Suppressor macrophage treated with lipopolysaccharide for 1 hour (primary cell): ENCODE data around the gene SLC24A3.
"Not testable (repeated sequence)": the region's sequence is repeated elsewhere in the genome, so short reads cannot be mapped to it uniquely, and the experiment has no call there.

Experiments used
- DNase-seq, 3 donors: peaks; one replicate each; pipeline ENCODE4 v3.0.0-alpha.2; 2020 to 2022

SLC24A3 gene

DNA sequence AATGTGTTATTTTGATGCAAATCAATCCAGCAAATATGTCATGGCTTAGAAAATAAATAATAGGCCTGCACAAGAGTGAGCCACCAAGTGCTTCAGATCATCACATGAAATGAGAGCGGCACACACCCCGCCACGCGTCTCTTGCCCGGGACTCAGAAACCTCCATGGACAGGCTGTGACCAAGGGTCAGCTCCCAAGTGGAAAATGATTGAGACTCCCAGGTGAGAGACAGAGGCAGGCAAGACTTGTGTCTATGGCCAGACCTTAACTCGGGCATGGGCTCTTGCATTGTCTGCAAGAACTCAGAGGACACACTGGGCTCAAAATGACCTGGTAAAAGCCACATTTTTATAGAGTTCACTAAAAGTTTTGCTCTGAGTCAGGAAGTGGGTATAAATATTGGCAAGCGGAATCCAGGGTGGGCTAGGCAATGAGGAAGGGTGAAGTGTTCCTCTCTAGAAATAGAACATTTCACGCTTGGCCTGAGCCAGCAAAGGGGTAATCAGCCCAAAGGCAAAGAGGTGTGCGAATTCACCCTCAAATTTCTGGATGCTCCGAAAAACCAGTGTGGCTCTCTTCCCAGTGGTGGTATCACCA lies 514.9 kb downstream of the SLC24A3 start:
- no peak for DNase-seq

GRCh38 chr20:19729672-19730071 lies 517.2 kb downstream of the SLC24A3 start:
- no peak for DNase-seq

DNA sequence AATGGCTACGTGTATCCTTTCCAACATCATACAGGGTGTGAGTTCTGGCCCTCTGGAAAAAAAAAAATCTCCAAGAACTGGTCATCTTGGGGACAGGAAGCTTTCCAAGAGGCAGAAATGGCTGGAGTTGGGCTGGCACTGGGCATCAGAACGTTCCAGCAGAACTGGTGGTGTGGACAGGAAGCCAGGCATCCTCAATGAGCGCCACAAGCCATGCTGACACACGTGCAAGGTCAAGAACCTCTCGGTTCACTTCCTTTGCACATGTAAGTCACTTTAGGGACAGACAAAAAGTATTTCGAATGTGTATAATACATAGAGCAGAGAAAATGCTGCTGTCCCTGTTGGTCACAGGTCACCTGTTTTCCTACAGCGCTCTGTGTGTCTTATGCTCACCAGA lies 518.3 kb downstream of the SLC24A3 start:
- DNase-seq: no peak

- DNase-seq: no peak
Measured at GRCh38 chr20:19734811-19735210, 522.4 kb downstream of the SLC24A3 start.

GRCh38 chr20:19735446-19735845 lies 523.0 kb downstream of the SLC24A3 start:
- peak; percentile 88 to 95 (median 94) for DNase-seq

DNA sequence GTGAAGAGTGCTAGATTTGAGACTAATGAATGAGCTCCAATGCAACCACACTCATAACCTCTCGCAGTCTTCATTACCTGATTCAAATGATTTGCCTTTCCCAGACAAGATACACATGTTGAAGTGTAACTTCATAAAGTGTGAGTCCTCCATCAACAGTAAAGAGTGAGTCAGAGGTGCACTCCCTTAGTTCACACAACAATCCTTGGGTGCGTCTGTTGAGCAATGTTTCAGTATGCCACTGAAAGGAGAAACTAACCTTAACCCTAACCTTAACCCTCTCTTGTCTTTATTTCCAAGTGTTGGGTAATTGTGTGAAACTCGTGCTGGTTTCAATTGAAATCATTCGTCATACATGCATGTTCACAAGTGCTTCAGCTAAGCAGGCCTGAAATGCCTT lies 524.6 kb downstream of the SLC24A3 start:
- peak; percentile 83 to 95 (median 94) for DNase-seq

DNA sequence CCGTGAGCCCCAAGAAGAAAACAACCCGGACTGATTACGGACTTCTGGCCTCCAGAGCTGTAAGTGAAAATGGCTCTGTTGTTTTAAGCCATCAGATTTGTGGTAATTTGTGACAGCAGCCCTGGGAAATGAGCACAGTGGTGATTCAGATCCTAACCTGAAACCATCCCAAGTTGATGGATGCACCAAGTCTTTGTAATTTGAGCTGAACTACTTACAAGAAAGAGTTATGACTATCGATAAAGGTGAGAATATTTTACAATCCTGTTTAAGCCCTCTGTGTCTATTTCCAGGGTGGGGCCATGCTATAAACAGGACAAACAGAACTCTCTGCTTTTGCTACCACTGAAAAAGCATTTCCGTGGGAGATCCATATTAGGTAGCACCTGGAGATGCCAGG lies 526.5 kb downstream of the SLC24A3 start:
- no peak for DNase-seq

DNA sequence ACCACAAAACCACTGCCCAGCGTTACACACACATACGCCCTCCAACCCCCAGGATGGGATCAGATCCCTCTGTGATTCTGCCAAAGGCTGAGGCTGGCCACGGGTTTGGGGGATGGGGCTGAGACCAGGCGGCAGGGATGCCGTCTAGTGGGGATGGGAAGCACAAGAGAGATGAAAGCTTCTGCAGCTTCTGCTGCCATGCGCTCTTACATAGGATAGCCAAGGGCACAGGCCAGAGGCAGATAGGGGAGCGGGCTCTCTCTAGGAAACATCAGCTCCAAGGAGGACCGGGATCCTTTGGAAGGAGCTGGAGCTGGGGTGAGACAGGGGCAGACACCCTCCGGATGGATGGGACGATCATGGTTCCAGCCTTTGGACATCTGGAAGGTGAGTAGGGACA lies 526.9 kb downstream of the SLC24A3 start:
- no peak for DNase-seq

DNA sequence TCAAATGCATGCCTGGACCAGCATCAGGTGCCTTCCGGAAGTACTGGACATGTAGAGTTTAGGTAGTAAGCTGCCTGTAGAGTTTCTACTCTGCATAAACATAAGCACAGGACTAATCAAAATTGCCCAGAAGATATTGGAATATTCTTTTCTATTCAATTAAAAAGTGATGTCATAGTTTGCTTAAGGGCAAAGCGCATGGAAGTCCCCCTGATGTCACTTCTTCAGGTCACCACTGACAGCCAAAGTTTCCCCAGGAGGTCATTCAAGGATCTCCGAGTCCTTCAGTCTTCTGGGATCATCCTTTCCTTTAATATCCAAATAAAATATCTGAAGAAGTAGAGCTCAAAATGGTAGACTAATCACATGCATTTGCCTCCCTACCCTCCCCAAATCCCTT lies 528.1 kb downstream of the SLC24A3 start:
- peak; percentile 50 to 53 (median 52) for DNase-seq

DNA sequence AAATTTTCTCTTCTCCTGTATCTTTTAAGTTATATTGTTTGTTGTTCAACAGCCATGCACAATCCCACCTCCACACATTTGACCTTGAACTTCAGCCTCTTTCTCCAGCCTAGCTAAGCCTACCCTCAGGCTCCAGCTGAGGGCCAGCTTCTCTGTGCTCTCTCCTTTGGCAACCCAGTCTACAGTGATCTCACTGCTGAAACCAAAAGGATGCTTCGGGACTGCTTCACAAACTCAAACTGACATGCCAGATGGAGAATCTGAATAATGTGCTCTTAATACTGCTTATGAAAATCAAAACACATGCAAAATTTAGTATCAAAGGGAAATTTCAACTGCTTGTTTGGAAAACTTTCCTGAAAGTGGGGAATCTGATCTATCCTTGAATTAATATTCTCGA lies 529.5 kb downstream of the SLC24A3 start:
- DNase-seq: no peak

GRCh38 chr20:19742974-19743639 lies 530.7 kb downstream of the SLC24A3 start:
- DNase-seq: peak; percentile 65 to 83 (median 78)

- no peak for DNase-seq
Measured at GRCh38 chr20:19743640-19743995, 531.2 kb downstream of the SLC24A3 start.

- no peak for DNase-seq
Measured at GRCh38 chr20:19745106-19745505, 532.7 kb downstream of the SLC24A3 start.

- DNase-seq: no peak
Measured at GRCh38 chr20:19745584-19745983, 533.1 kb downstream of the SLC24A3 start.

GRCh38 chr20:19746396-19746795 lies 534.0 kb downstream of the SLC24A3 start:
- no peak for DNase-seq

GRCh38 chr20:19747903-19748302 lies 535.5 kb downstream of the SLC24A3 start:
- no peak for DNase-seq

- no peak for DNase-seq
Measured at GRCh38 chr20:19748681-19749080, 536.2 kb downstream of the SLC24A3 start.

GRCh38 chr20:19749618-19750071 lies 537.2 kb downstream of the SLC24A3 start:
- no peak for DNase-seq

DNA sequence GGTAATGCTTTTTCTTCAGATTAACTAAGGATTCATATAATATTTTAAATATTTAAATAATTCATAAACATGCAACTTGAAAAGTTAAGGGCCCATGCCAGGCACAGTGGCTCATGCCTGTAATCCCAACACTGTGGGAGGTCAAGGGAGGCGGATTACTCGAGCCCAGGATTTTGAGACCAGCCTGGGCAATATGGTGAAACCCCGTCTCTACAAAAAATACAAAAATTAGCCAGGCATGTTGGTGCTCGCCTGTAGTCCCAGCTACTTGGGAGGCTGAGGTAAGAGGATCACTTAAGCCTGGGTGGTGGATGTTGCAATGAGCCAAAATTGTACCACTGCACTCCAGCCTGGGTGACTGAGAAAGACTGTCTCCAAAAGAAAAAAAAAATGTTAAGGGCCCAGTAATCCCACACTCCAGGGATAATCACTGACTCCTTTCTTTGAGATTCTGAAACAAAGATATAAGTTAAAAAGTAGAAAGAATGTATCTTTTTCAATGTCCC lies 537.7 kb downstream of the SLC24A3 start:
- DNase-seq: no peak

DNA sequence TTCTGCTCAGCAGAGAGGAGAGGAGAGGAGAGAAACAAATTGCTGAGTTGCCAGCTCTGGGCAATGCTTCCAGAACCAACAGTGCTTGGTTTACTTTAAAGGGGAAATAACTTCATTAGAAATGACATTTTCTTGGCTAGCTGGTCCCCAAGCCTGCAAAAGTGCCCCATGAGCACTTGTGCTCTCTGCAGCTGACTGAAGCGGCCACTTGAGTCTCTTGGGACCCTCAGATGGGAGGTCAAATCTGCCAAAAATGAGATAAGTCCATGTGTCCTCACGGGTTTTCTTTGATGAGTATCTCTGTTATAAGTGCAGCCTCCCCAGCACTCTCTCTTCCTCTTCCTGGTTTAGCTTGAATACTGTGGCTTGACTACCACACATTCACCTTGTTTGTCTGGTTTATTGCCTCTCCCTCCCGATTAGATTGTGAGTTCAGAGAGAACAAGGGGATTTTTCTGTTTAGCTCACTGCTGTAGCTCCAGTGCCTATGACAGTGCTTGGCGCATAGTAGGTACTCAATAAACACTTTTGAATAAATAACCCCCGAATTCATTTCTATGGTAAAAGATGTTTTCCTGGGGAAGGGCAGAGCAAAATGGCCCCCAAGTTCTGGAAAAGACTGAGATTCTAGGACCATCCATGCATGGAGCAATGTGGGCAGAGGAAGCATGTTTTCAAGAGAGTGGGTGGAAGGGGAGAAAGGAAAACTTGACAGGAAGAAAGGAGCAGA lies 538.6 kb downstream of the SLC24A3 start:
- DNase-seq: peak; percentile 23 to 39 (median 37)

DNA sequence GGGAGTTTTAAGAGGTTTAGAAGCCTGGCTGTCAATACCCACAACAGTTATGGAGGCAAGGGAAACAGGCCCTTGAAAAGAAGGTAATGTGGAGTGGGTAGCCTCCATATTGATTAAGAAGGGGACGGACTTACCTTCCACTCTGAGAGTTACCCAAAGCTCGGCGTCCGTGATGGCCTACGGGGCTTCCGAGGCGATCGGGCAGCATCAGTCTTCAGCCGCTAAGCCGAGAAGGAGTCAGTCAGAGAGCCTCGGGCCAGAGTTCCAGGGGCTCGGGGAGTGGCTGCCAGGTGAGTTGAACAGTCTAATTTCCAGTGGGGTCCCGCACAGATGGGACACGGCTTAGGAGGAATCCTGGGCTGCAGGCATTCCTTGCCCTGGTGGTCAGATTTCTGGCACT lies 541.8 kb downstream of the SLC24A3 start:
- DNase-seq: not testable (repeated sequence)

- no peak for DNase-seq
Measured at GRCh38 chr20:19756761-19757486, 544.5 kb downstream of the SLC24A3 start.

- DNase-seq: peak; percentile 57 to 60 (median 58)
Measured at GRCh38 chr20:19757487-19758132, 545.2 kb downstream of the SLC24A3 start.
